Right atrium auricular region (tissue), 2 donors: ENCODE results near the gene SESTD1. TPM values are rescaled to one million over a fixed set of nuclear protein-coding genes. Genes with fewer than 3 reads are reported as not detected.
"Not testable (repeated sequence)": the region's sequence is repeated elsewhere in the genome, so short reads cannot be mapped to it uniquely, and the experiment has no call there.

ENCODE experiments used
- DNase-seq: peaks from one replicate; pipeline ENCODE4 v3.0.0-alpha.2; 2019; ENCODE audit warnings: low spot score
- H3K27ac ChIP-seq, 2 donors: fragments of 200-600 bp; sonication (generic); 1 replicate in 1 of 2; 2 replicates in 1 of 2; pipeline ENCODE4 v1.5.1; 2016 to 2019
- H3K27me3 ChIP-seq, 2 donors: fragments of 200-600 bp; sonication (generic); one replicate each; pipeline versions ENCODE4 v1.5.1 to v1.6.0; 2017 to 2019
- H3K36me3 ChIP-seq: fragments of 200-600 bp; sonication (generic); one replicate; pipeline ENCODE4 v1.5.1; 2016
- H3K4me1 ChIP-seq, 2 donors: fragments of 200-600 bp; sonication (generic); one replicate each; pipeline versions ENCODE4 v1.5.1 to v1.6.0; 2017 to 2019
- H3K4me3 ChIP-seq, 2 donors: fragments of 200-600 bp; sonication (generic); 1 replicate in 1 of 2; 2 replicates in 1 of 2; pipeline ENCODE4 v1.5.1; 2017 to 2019; ENCODE audit warnings: mild to moderate bottlenecking in 1 of 2, moderate library complexity in 1 of 2
- H3K9me3 ChIP-seq, 2 donors: fragments of 200-600 bp; sonication (generic); one replicate each; pipeline ENCODE4 v1.5.1; 2019
- total RNA-seq, 2 donors: library from RNA; depleted of rRNA; stranded (reverse); fragments of >200 nt; gene quantifications; one replicate each; pipeline ENCODE4 v1.1.0, GENCODE V29; 2016
- TF ChIP-seq, protein P1 (sequence below), 2 donors: fragments of 200-600 bp; sonication (generic); IDR thresholded peaks; one replicate each; pipeline ENCODE4 v1.5.1; 2019; ENCODE audit warnings: antibody characterized with exemption in 2 of 2

SESTD1 gene
- total RNA-seq, 2 donors from 2014 or later: 16.5 to 19.7 TPM

DNA sequence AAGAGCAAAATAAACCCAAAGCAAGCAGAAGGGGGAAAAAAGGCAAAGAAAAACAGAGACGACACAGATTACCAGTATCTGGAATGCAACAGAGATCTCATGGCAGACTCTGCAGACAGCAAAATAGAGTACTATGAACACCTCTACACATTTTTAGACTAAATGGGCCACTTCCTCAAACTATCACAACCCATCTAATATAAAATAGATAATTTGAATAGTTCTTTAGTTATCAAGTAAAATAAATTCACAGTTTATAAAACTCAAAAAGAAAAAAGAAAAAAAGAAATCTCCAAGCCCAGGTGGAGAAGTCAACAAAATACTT, 16.6 kb downstream of the SESTD1 start:
- DNase-seq: no peak
- H3K27me3 ChIP-seq: no peaks in the 10 kb centered on the region
- H3K4me1 ChIP-seq: peaks cover 0 to 7% of the 10 kb centered on the region in 2 donors
- H3K4me3 ChIP-seq: no peak overlapping the region
- no peaks in the 10 kb centered on the region for H3K36me3 ChIP-seq
- TF ChIP-seq, protein P1, sequence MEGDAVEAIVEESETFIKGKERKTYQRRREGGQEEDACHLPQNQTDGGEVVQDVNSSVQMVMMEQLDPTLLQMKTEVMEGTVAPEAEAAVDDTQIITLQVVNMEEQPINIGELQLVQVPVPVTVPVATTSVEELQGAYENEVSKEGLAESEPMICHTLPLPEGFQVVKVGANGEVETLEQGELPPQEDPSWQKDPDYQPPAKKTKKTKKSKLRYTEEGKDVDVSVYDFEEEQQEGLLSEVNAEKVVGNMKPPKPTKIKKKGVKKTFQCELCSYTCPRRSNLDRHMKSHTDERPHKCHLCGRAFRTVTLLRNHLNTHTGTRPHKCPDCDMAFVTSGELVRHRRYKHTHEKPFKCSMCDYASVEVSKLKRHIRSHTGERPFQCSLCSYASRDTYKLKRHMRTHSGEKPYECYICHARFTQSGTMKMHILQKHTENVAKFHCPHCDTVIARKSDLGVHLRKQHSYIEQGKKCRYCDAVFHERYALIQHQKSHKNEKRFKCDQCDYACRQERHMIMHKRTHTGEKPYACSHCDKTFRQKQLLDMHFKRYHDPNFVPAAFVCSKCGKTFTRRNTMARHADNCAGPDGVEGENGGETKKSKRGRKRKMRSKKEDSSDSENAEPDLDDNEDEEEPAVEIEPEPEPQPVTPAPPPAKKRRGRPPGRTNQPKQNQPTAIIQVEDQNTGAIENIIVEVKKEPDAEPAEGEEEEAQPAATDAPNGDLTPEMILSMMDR (IDR thresholded peaks at IDR 0.05): no peak
- no peak overlapping the region for H3K27ac ChIP-seq
- H3K9me3 ChIP-seq: no peaks in the 10 kb centered on the region

DNA sequence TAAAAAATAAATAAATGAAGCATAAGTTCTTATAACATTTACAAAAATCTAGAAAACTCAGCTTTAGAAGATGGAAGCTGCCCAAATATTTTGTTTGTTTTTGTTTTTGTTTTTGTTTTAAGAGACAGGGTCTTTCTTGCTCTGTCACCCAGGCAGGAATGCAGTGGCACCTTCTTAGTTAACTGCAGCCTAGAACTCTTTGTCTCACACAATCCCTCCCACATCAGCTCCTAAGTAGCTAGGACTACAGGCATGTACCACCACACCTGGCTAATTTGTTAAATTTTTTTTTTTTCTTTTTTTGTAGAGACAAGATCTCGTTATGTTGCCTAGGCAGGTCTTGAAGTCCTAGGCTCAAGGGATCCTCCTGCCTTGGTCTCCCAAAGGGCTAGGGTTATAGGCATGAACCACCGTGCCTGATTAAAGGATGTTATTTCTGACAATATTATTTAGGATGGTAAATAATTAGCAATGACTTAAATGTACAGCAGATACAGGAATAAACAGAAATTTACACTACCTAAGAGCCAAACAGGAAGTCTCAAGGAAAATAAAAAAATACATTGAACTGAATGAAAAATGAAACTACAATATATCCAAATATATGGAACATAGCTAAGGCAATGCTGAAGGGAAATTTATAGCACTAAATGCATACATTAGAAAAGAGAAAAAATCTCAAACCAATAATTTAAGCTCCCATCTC, 17.2 kb downstream of the SESTD1 start:
- H3K4me1 ChIP-seq: peaks cover 0 to 7% of the 10 kb centered on the region in 2 donors
- TF ChIP-seq, protein P1 (IDR thresholded peaks at IDR 0.05): no peak
- H3K4me3 ChIP-seq: no peak overlapping the region
- no peak overlapping the region for H3K27ac ChIP-seq
- H3K36me3 ChIP-seq: no peaks in the 10 kb centered on the region
- DNase-seq: no peak
- no peaks in the 10 kb centered on the region for H3K9me3 ChIP-seq
- H3K27me3 ChIP-seq: no peaks in the 10 kb centered on the region

DNA sequence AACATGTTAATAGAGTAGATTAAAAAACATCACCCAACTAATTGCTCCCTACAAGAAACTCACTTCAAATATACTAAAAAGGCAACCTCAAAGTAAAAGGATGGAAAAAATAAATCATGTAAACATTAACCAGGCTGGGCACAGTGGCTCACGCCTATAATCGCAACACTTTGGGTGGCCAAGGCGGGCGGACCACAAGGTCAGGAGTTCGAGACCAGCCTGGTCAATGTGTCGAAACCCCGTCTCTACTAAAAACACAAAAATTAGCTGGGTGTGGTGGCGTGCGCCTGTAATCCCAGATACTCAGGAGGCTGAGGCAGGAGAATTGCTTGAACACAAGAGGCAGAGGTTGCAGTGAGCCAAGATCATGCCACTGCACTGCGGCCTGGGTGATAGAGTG, 18.8 kb downstream of the SESTD1 start:
- H3K27me3 ChIP-seq, H3K4me1 ChIP-seq, H3K36me3 ChIP-seq, DNase-seq, H3K27ac ChIP-seq, H3K4me3 ChIP-seq, H3K9me3 ChIP-seq: not testable (repeated sequence)

DNA sequence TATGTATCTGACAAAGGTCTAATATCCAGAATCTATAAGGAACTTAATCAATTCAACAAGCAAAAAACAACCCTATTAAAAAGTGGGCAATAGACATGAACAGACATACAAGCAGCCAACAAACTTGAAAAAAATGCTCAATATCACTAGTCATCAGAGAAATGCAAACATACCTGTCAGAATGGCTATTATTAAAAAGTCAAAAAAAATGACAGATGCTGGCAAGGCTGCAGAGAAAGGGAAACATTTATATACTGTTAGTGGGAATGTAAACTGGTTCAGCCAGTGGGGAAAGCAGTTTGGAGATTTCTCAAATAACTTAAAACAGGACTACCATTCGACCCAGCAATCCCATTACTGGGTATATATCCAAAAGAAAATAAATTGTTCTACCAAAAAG, 21.6 kb downstream of the SESTD1 start:
- Histone ChIP-seq H3K27me3 (no peaks in the 10 kb centered on the region), H3K4me1 (peaks cover 0 to 22% of the 10 kb centered on the region in 2 donors), H3K9me3 (no peaks in the 10 kb centered on the region), H3K4me3 (no peak overlapping the region), H3K36me3 (no peaks in the 10 kb centered on the region), H3K27ac (no peak overlapping the region)
- no peak for DNase-seq
- TF ChIP-seq, protein P1 (IDR thresholded peaks at IDR 0.05): no peak

DNA sequence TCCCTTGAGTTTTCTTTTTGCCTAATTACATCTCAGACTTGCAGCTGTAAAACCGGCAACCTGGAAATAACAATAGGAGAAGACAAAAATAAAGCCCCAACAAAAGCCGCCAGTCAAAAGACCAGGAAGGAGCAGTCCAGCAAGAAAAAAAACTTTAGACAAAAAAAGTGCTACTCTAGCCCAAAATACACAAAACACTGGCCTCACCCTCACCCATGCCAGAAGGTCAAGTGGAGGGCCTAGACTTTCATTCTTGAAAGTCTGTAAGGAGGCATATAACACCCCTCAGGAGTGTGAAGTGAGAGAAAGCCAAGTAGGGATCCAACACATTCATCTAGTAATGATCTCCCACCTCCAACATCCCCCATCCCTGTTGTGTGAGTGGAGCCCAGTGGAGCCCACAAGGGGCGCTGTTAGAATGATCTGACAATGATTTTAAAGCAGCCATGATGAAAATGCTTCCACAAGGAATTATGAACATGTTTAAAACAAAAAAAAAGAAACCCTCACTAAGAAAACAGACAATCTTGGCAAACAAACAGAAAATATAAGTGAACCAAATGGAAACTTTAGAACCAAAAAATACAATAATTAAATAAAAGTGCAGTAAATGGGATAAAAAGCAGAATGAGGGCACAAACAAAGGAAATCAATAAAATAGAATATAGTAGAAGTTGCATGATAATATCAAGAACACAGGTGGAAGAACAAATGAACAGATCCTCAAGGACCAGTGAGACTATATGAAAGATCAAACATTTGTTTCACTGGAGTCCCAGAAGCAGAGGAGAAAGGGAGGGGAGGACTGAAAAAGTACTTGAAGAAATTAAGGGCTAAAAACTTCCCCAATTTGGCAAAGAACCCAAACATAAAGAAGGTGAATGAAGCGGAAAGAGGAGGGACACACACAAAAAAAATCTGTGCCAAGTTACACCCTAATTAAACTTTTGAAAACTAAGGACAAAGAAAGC, 23.9 kb downstream of the SESTD1 start:
- H3K27ac ChIP-seq: no peak overlapping the region
- no peak for DNase-seq

DNA sequence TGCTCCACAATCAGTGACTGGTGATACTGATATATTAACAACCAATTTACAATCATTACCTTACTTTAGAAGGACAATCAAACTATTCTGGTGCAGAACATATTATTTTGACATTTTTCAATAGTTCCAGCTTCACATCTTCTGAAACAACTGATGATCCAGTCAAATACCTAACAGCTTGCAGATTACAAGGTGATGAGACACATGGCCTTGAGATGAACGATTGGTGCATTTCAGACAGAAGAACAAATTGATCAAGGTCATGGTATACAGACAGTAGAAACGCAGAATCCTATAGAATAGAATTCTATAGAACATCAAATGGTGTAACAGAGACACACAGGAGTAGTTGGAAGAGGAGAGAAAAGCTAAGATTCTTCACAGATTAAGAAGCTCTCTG, 24.8 kb downstream of the SESTD1 start:
- no peaks in the 10 kb centered on the region for H3K36me3 ChIP-seq
- no peak for DNase-seq
- no peaks in the 10 kb centered on the region for H3K27me3 ChIP-seq
- H3K4me1 ChIP-seq: peaks cover 0 to 26% of the 10 kb centered on the region in 2 donors
- H3K9me3 ChIP-seq: no peaks in the 10 kb centered on the region
- TF ChIP-seq, protein P1 (IDR thresholded peaks at IDR 0.05): no peak
- H3K27ac ChIP-seq: no peak overlapping the region
- H3K4me3 ChIP-seq: no peak overlapping the region

More for the DNA sequence above, 23.9 kb downstream of the SESTD1 start:
- Histone ChIP-seq H3K4me3 (no peak overlapping the region), H3K4me1 (peaks cover 0 to 26% of the 10 kb centered on the region in 2 donors), H3K9me3 (no peaks in the 10 kb centered on the region), H3K27me3 (no peaks in the 10 kb centered on the region), H3K36me3 (no peaks in the 10 kb centered on the region)
- TF ChIP-seq, protein P1 (IDR thresholded peaks at IDR 0.05): no peak
